ENCODE measurements around the gene RRP8. TPM values are rescaled to one million over a fixed set of nuclear protein-coding genes. Genes with fewer than 3 reads are reported as not detected.

The RRP8 gene
- total RNA-seq, 1 experiment from 2014 or later, result 16.0 TPM

- H2BK120ac ChIP-seq (ENCODE audit: low read depth, low read length, poor library complexity, severe bottlenecking), result no peak overlapping the region
- H3K27ac ChIP-seq (ENCODE audit: insufficient read length, low read depth, low read length), result no peak overlapping the region
- no peaks in the 10 kb centered on the region for H4K20me1 ChIP-seq (ENCODE audit: control insufficient read depth, insufficient read depth, insufficient read length)
- no peak for DNase-seq
- H2AK5ac ChIP-seq (ENCODE audit: insufficient read length, low read length), result no peak overlapping the region
- no peak overlapping the region for H3K18ac ChIP-seq (ENCODE audit: insufficient read length, low read depth, low read length)
- H3K9me3 Mint-ChIP-seq, result no peaks in the 10 kb centered on the region
- H3K4me1 ChIP-seq (ENCODE audit: insufficient read depth, low read length), result peaks cover 2% of the 10 kb centered on the region; the same call in 1 of the 2 replicates
- no peaks in the 10 kb centered on the region for H3K23me2 ChIP-seq (ENCODE audit: insufficient read length, low read depth, low read length, poor library complexity, severe bottlenecking)
- no peak overlapping the region for H3T11ph ChIP-seq (ENCODE audit: low read length)
- H3K14ac ChIP-seq (ENCODE audit: insufficient read depth, low read length), result no peak overlapping the region
- H2AFZ ChIP-seq (ENCODE audit: low read length), result no peak overlapping the region
- H4K91ac ChIP-seq (ENCODE audit: insufficient read length, low read depth, low read length), result no peak overlapping the region
- no peaks in the 10 kb centered on the region for H3K79me2 ChIP-seq (ENCODE audit: insufficient read depth, low read length)
- H3K23ac ChIP-seq (ENCODE audit: insufficient read length, low read depth, low read length), result no peak overlapping the region
- no peaks in the 10 kb centered on the region for H3K9me3 ChIP-seq (ENCODE audit: control insufficient read depth, low read depth, low read length)
- no peak overlapping the region for H2BK5ac ChIP-seq (ENCODE audit: insufficient read length, low read length)
- no peak overlapping the region for H3K56ac ChIP-seq (ENCODE audit: insufficient read length, low read depth, low read length)
- H3K27me3 Mint-ChIP-seq (ENCODE audit: low read depth), result 0 out of 2 replicates have a peak, but pooled peaks cover under 1% of the 10 kb centered on the region
- H4K5ac ChIP-seq (ENCODE audit: insufficient read length, low read depth, low read length), result no peak overlapping the region
- no peaks in the 10 kb centered on the region for H3K79me1 ChIP-seq (ENCODE audit: insufficient read depth, low read depth, low read length, poor library complexity, severe bottlenecking)
- no peak overlapping the region for H4K8ac ChIP-seq (replicated peaks; ENCODE audit: insufficient read length, low read depth, low read length)
- H3K4me2 ChIP-seq (ENCODE audit: insufficient read depth, insufficient read length, low read length), result no peak overlapping the region
- no peak overlapping the region for H2BK20ac ChIP-seq (ENCODE audit: low read depth, low read length, poor library complexity, severe bottlenecking)
- no peak overlapping the region for H3K4me3 Mint-ChIP-seq
- peaks cover 10% of the 10 kb centered on the region; the same call in 1 of the 2 replicates for H3K27me3 ChIP-seq (ENCODE audit: insufficient read depth, low read length)
- no peak overlapping the region for H3K4ac ChIP-seq (ENCODE audit: low read depth, low read length)
- H3K36me3 Mint-ChIP-seq (ENCODE audit: insufficient read depth in 1 of 3, low read depth in 3 of 3), result no peaks in the 10 kb centered on the region
- no peak for TF ChIP-seq CTCF (conservative IDR thresholded peaks at IDR 0.05)
- no peaks in the 10 kb centered on the region for H3K4me1 Mint-ChIP-seq
- no peak overlapping the region for H2BK12ac ChIP-seq (ENCODE audit: insufficient read length, low read depth, low read length)
- H2BK15ac ChIP-seq (ENCODE audit: low read depth, low read length), result no peak overlapping the region
- no peak overlapping the region for H3K9ac ChIP-seq (ENCODE audit: extremely low read depth, insufficient read length, low read length)
- no peak overlapping the region for H3K27ac Mint-ChIP-seq
These were observed 46.7 kb upstream of the RRP8 start for GRCh38 chr11:6650104-6650503.
